PC-9 (cell line): ENCODE results near the gene LONRF3.

Experiments
- CTCF ChIP-seq: fragments of 200-600 bp; sonication (generic); conservative IDR thresholded peaks from 2 replicates; pipeline ENCODE4 v1.6.1; 2017; ENCODE audit warnings: mixed run types, antibody characterized with exemption, mild to moderate bottlenecking, moderate library complexity
- EZH2 ChIP-seq: fragments of 200-600 bp; sonication (generic); IDR thresholded peaks from 2 replicates; pipeline ENCODE4 v1.8.0; 2017; ENCODE audit warnings: antibody characterized with exemption, low read depth

- TF ChIP-seq CTCF, result no peak
- no peak for TF ChIP-seq EZH2
These were observed 4.0 kb downstream of the LONRF3 start for GRCh38 chrX:118978451-118978850.
